ENCODE measurements around the gene RAB37. TPM values are rescaled to one million over a fixed set of nuclear protein-coding genes. Genes with fewer than 3 reads are reported as not detected.

Gene RAB37
- total and polyA plus RNA-seq, 12 donors = 0.39 to 6.6 (median 2.7) TPM

DNA sequence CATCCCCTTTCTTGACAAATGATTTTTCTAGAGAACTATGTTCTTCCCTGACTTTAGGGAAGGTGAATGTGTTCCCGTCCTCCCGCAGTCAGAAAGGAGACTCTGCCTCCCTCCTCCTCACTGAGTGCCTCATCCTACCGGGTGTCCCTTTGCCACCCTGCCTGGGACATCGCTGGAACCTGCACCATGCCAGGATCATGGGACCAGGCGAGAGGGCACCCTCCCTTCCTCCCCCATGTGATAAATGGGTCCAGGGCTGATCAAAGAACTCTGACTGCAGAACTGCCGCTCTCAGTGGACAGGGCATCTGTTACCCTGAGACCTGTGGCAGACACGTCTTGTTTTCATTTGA lies 31.7 kb downstream of the RAB37 start:
- peak in 4 of 7 donors; percentile 56 to 77 (median 66) for DNase-seq
- Histone ChIP-seq H3K27me3 (no peaks in the 10 kb centered on the region), H3K4me1 (replicated peaks in 1 of 2) (peaks cover 50 to 54% of the 10 kb centered on the region in 2 donors), H3K4me3 (no peak overlapping the region), H3K36me3 (replicated peaks in 1 of 2) (peaks cover 0 to 45% of the 10 kb centered on the region in 2 donors), H3K9me3 (replicated peaks in 1 of 3) (no peaks in the 10 kb centered on the region), H3K27ac (peak overlapping the region; percentile 61 to 93 (median 78))
- WGBS, 4 donors = 39 to 46% (median 42%) methylated on average over 4 to 7 of the region's 7 CpGs
- intact Hi-C loops (cut with DNase I) = no loop called here
- no peak for TF ChIP-seq POLR2A (IDR thresholded peaks at IDR 0.05)
- TF ChIP-seq, protein P1, sequence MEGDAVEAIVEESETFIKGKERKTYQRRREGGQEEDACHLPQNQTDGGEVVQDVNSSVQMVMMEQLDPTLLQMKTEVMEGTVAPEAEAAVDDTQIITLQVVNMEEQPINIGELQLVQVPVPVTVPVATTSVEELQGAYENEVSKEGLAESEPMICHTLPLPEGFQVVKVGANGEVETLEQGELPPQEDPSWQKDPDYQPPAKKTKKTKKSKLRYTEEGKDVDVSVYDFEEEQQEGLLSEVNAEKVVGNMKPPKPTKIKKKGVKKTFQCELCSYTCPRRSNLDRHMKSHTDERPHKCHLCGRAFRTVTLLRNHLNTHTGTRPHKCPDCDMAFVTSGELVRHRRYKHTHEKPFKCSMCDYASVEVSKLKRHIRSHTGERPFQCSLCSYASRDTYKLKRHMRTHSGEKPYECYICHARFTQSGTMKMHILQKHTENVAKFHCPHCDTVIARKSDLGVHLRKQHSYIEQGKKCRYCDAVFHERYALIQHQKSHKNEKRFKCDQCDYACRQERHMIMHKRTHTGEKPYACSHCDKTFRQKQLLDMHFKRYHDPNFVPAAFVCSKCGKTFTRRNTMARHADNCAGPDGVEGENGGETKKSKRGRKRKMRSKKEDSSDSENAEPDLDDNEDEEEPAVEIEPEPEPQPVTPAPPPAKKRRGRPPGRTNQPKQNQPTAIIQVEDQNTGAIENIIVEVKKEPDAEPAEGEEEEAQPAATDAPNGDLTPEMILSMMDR (IDR thresholded peaks at IDR 0.05) = no peak

DNA sequence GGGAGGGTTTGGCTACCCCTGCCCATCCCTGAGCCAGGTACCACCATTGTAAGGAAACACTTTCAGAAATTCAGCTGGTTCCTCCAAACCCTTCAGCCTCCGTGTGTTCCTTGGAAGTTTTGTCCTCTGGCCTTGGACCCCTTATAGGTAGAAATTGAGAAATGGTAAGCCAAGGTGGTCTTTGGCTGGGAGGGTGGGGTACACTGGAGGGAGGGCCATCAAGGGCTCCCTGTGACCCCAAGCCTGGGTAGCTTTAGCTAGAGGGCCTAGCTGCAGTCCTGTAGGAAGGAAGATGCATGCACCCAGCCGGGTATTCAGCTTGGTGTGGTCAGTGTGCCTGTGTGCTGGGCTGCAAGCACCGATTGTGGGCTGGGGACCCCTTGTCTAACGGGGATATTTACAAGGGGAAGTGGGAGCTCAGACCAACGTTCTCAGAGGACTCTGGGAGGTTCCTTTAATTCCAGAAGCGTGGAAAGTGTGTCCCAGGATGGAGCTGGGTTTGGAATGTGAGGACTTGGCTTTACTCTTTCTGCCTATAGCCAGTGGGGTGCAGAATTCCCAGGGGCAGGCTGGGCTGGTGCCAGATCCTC lies 32.3 kb downstream of the RAB37 start:
- Histone ChIP-seq H3K36me3 (replicated peaks in 1 of 2) (peaks cover 0 to 45% of the 10 kb centered on the region in 2 donors), H3K27ac (peak overlapping the region; percentile 61 to 93 (median 78)), H3K4me1 (replicated peaks in 1 of 2) (peaks cover 49 to 55% of the 10 kb centered on the region in 2 donors), H3K9me3 (replicated peaks in 1 of 3) (no peaks in the 10 kb centered on the region), H3K4me3 (no peak overlapping the region), H3K27me3 (no peaks in the 10 kb centered on the region)
- WGBS, 4 donors = 47 to 56% (median 51%) methylated on average over 5 to 6 of the region's 6 CpGs
- DNase-seq = peak in 1 of 7 donors; percentile 42
- intact Hi-C loops (cut with DNase I) = no loop called here
- TF ChIP-seq POLR2A (IDR thresholded peaks at IDR 0.05) = no peak
- TF ChIP-seq, protein P1 (IDR thresholded peaks at IDR 0.05) = no peak

DNA sequence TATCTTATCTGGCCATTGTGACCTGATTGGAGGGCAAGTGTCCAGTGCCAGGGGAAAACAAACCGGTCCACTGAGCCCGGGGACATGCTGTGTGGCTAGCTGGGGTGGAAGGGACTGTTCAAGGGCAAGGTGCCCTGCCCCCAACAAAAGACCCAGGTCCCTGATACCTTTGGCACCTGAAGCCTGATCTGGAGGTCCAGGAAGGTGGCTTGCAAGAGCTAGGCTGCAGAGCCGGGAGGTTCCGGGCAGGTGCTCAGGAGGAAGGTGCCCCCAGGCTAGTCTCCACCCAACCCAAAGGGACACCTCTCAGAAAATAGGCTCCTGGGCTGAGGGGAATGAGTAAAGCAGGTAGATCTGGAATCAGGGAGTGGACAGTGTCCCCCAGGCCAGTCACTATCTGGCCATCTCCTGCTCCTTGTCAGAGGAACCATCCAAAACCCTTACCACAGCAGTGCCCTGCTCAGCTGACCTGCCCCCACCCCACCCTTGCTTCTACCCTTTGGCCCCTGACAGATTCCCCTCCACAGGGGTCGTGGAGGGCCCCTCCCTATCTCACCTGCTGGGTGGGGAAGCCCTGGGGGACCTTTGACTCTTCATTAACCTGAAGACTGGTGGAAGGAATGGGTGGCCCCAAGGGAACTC lies 32.9 kb downstream of the RAB37 start:
- H3K4me3 ChIP-seq = no peak overlapping the region
- WGBS, 4 donors = 37 to 100% (median 54%) methylated on average over 2 to 5 of the region's 5 CpGs
- peaks cover 55 to 57% of the 10 kb centered on the region in 2 donors for H3K4me1 ChIP-seq (replicated peaks in 1 of 2)
- DNase-seq = peak in 4 of 7 donors; percentile 61 to 74 (median 72)
- H3K36me3 ChIP-seq (replicated peaks in 1 of 2) = peaks cover 0 to 45% of the 10 kb centered on the region in 2 donors
- H3K27me3 ChIP-seq = no peaks in the 10 kb centered on the region
- H3K27ac ChIP-seq = peak overlapping the region in 3 of 5 donors; percentile 78 to 93 (median 87)
- TF ChIP-seq, protein P1 (IDR thresholded peaks at IDR 0.05) = no peak
- TF ChIP-seq POLR2A (IDR thresholded peaks at IDR 0.05) = no peak
- intact Hi-C loops (cut with DNase I) = loop anchor here in 1 of 2 donors (2.0 kb wide), 1 partner anchor 25 kb away; no protein-coding TSS in a partner anchor
- H3K9me3 ChIP-seq (replicated peaks in 1 of 3) = no peaks in the 10 kb centered on the region

DNA sequence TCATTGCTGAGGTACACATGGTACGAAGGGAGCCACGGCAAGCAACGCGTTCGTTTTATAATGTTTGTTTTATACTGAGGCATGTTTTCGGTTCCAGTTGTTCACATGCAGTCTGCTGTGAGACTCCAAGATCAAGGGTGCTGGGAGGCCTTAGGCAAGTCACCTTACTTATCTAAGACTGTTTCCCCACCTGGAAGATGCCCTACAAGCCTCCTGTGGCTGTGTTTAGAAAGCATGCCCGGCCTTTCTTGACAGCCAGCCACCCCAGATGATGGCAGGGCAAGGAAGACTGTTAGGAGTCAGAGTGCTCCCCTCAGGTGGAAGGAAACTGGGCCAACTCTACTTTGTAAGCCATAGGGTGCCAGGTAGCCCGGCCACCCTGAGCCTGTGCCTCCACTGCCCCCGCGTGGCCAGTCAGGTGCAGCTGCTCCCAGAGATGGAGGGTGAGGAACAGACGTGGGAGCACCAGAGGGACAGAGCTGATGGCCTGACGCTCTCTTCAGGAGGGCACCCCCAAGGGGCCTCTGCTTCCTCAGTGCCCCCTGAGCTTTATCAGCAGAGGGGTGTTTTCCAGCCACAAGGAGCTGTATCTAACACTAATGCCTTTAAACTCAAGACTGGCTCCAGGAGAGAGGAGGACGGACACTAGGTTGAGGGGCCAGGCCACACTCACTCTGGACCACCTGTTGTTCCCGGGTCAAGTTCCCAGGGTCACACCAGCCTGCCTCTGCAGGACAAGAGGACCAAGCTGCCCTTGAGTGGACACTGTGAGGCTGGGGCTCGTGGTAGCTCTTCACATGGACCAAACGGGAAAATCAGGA lies 33.7 kb downstream of the RAB37 start:
- intact Hi-C loops (cut with DNase I) = loop anchor here in 1 of 2 donors (2.0 kb wide), 1 partner anchor 26 kb away; no protein-coding TSS in a partner anchor
- H3K36me3 ChIP-seq (replicated peaks in 1 of 2) = peaks cover 0 to 45% of the 10 kb centered on the region in 2 donors
- 60 to 65% (median 62%) methylated on average over 10 to 16 of the region's 16 CpGs for WGBS, 4 donors
- DNase-seq = peak; percentile 74 to 89 (median 79)
- H3K4me1 ChIP-seq (replicated peaks in 1 of 2) = peaks cover 61 to 64% of the 10 kb centered on the region in 2 donors
- H3K4me3 ChIP-seq = no peak overlapping the region
- H3K27me3 ChIP-seq = no peaks in the 10 kb centered on the region
- no peaks in the 10 kb centered on the region for H3K9me3 ChIP-seq (replicated peaks in 1 of 3)
- TF ChIP-seq, protein P1 (IDR thresholded peaks at IDR 0.05) = peak; percentile 54 to 84 (median 80)
- no peak for TF ChIP-seq POLR2A (IDR thresholded peaks at IDR 0.05)
- H3K27ac ChIP-seq = peak overlapping the region in 3 of 5 donors; percentile 78 to 93 (median 87)

All from adrenal gland (tissue), 12 donors.